GM23338 (cell line): Measurements from ENCODE around the gene HTR3E. TPM values are rescaled to one million over a fixed set of nuclear protein-coding genes. Genes with fewer than 3 reads are reported as not detected.
A peak's percentile ranks its signal among the peaks of the same experiment; 100 is the strongest.
"Not testable (repeated sequence)": the region's sequence is repeated elsewhere in the genome, so short reads cannot be mapped to it uniquely, and the experiment has no call there.

Source experiments
- ATAC-seq: fragments of 200-7000 bp; cut with Tn5 transposase; 3 replicates; pipeline ENCODE4 v1.9.1; 2020
- DNase-seq: peaks from one replicate; pipeline ENCODE4 v3.0.0-alpha.2; 2015; ENCODE audit warnings: low spot score
- H2AFZ ChIP-seq: fragments of 200-600 bp; sonication (generic); 2 replicates; pipeline ENCODE4 v1.8.0; 2016; ENCODE audit warnings: antibody characterized with exemption, mild to moderate bottlenecking, moderate library complexity
- H3F3A ChIP-seq: fragments of 200-600 bp; sonication (generic); replicated peaks from 2 replicates; pipeline ENCODE4 v1.8.0; 2017; ENCODE audit warnings: antibody characterized with exemption, mixed run types, low read depth
- H3K27ac ChIP-seq: fragments of 200-600 bp; sonication (generic); 2 replicates; pipeline ENCODE4 v1.6.1; 2016; ENCODE audit warnings: low read depth
- H3K27me3 ChIP-seq: fragments of 200-600 bp; sonication (generic); 2 replicates; pipeline ENCODE4 v1.8.0; 2016; ENCODE audit warnings: mild to moderate bottlenecking, mixed run types, moderate library complexity; ENCODE audit not compliant: insufficient read depth
- H3K36me3 ChIP-seq: fragments of 200-600 bp; sonication (generic); 2 replicates; pipeline ENCODE4 v1.8.0; 2016; ENCODE audit warnings: mild to moderate bottlenecking; ENCODE audit not compliant: insufficient read depth
- H3K4me1 ChIP-seq: fragments of 200-600 bp; sonication (generic); 2 replicates; pipeline ENCODE4 v1.8.0; 2016; ENCODE audit warnings: mild to moderate bottlenecking, moderate library complexity; ENCODE audit not compliant: insufficient read depth
- H3K4me2 ChIP-seq: fragments of 200-600 bp; sonication (generic); 2 replicates; pipeline ENCODE4 v1.7.1; 2017; ENCODE audit warnings: mixed run types
- H3K4me3 ChIP-seq: fragments of 200-600 bp; sonication (generic); 2 replicates; pipeline ENCODE4 v1.6.1; 2016; ENCODE audit warnings: mixed run types
- H3K79me2 ChIP-seq: fragments of 200-600 bp; sonication (generic); replicated peaks from 2 replicates; pipeline ENCODE4 v1.8.0; 2017; ENCODE audit warnings: mild to moderate bottlenecking; ENCODE audit not compliant: insufficient read depth
- H3K9me2 ChIP-seq: fragments of 200-600 bp; sonication (generic); 2 replicates; pipeline ENCODE4 v1.8.0; 2017; ENCODE audit not compliant: insufficient read depth
- H4K20me1 ChIP-seq: fragments of 200-600 bp; sonication (generic); replicated peaks from 2 replicates; pipeline ENCODE4 v1.8.0; 2017; ENCODE audit warnings: mild to moderate bottlenecking; ENCODE audit not compliant: insufficient read depth
- H3K27ac Mint-ChIP-seq: 2 replicates; pipeline ENCODE4 v1.8.0; 2020; ENCODE audit warnings: inconsistent platforms, mild to moderate bottlenecking, moderate library complexity, mixed read lengths
- H3K27me3 Mint-ChIP-seq: 3 replicates; pipeline ENCODE4 v1.8.0; 2022; ENCODE audit warnings: low read depth, mild to moderate bottlenecking, moderate library complexity, mixed read lengths, inconsistent platforms; ENCODE audit not compliant: insufficient read depth, poor library complexity
- H3K36me3 Mint-ChIP-seq: 3 replicates; pipeline ENCODE4 v1.8.0; 2021; ENCODE audit warnings: low read depth, mild to moderate bottlenecking, inconsistent platforms, moderate library complexity, mixed read lengths
- H3K4me1 Mint-ChIP-seq: 3 replicates; pipeline ENCODE4 v1.8.0; 2020; ENCODE audit warnings: mild to moderate bottlenecking, inconsistent platforms, mixed read lengths
- H3K4me3 Mint-ChIP-seq: 3 replicates; pipeline ENCODE4 v1.8.0; 2021; ENCODE audit warnings: moderate library complexity, mild to moderate bottlenecking, inconsistent platforms, mixed read lengths
- H3K9me3 Mint-ChIP-seq: 3 replicates; pipeline ENCODE4 v1.8.0; 2020; ENCODE audit warnings: moderate library complexity, mild to moderate bottlenecking, inconsistent platforms, mixed read lengths
- CREB1 ChIP-seq: fragments of 250-450 bp; sonication (Bioruptor Pico); IDR thresholded peaks from 2 replicates; pipeline ENCODE4 v1.5.0; 2020; ENCODE audit warnings: low read depth, mild to moderate bottlenecking, moderate library complexity
- NANOG ChIP-seq: IDR thresholded peaks from 2 replicates; pipeline ENCODE4 v1.6.1; 2016; ENCODE audit warnings: antibody characterized with exemption, borderline replicate concordance
- STAT1 ChIP-seq: IDR thresholded peaks from one replicate; pipeline ENCODE4 v1.6.1; 2016; ENCODE audit warnings: antibody characterized with exemption; ENCODE audit not compliant: unreplicated experiment
- ZNF331 ChIP-seq: fragments of 250-450 bp; sonication (Bioruptor Pico); IDR thresholded peaks from 2 replicates; pipeline ENCODE4 v1.5.0; 2020; ENCODE audit warnings: low read depth, mild to moderate bottlenecking, moderate library complexity
- polyA plus RNA-seq: library from polyadenylated mRNA; unstranded; fragments of >200 nt; fragmentation: Nextera tagmentation; extraction: Ambion mirVana; gene quantifications from 2 replicates; pipeline ENCODE4 v1.2.1, GENCODE V29; 2016
- total RNA-seq: library from RNA; depleted of rRNA; stranded (reverse); fragments of >200 nt; shearing (Covaris generic); gene quantifications from 2 replicates; pipeline ENCODE4 v1.2.3, GENCODE V29; 2014
- TF ChIP-seq, protein P1 (sequence below): IDR thresholded peaks from 2 replicates; pipeline ENCODE4 v1.6.1; 2016; ENCODE audit warnings: antibody characterized with exemption
- TF ChIP-seq, protein P2 (sequence below): fragments of 250-450 bp; sonication (Bioruptor Pico); IDR thresholded peaks from 2 replicates; pipeline ENCODE4 v1.5.0; 2020; ENCODE audit warnings: mild to moderate bottlenecking, moderate library complexity
- TF ChIP-seq, protein P3 (sequence below), 2 experiments: fragments of 200-600 bp in 1 of 2; sonication (generic) in 1 of 2; conservative IDR thresholded peaks; 2 replicates each; pipeline versions ENCODE4 v1.5.1 to v1.6.1; 2016 to 2017; ENCODE audit warnings: antibody characterized with exemption in 2 of 2, low read depth in 2 of 2, mild to moderate bottlenecking in 2 of 2, moderate library complexity in 1 of 2
- TF ChIP-seq, protein P4 (sequence below): IDR thresholded peaks from one replicate; pipeline ENCODE4 v1.6.1; 2018; ENCODE audit warnings: antibody characterized with exemption; ENCODE audit not compliant: unreplicated experiment

HTR3E gene
- total and polyA plus RNA-seq, 2 experiments from 2014 or later: not detected

DNA sequence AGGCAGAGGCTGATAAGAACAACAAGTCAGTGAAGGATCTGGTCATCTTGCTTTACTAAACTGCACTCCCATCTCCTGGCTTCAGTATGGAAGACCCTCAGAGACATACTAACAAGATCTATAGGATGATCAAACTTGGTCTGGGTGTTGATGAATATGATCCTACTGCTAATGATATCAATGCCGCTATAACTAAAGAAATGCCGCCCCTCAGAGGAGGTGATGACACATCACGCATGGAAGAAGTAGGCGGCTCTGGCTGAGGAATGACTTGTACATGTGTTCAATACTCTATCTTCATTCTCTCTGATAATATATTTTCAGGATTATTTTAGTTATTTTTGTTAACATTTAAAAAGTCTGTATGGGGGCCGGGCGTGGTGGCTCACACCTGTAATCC lies 20.8 kb downstream of the HTR3E start:
- no peak for ATAC-seq
- no peak overlapping the region for H3K27ac ChIP-seq
- DNase-seq: peak; percentile 21
- H2AFZ ChIP-seq: no peak overlapping the region
- H3F3A ChIP-seq: no peaks in the 10 kb centered on the region
- no peaks in the 10 kb centered on the region for H4K20me1 ChIP-seq
- no peaks in the 10 kb centered on the region for H3K36me3 Mint-ChIP-seq
- no peaks in the 10 kb centered on the region for H3K36me3 ChIP-seq
- TF ChIP-seq CREB1 (no peak), ZNF331 (CRISPR knock-in tag) (no peak), NANOG (no peak), STAT1 (no peak)
- TF ChIP-seq, protein P1, sequence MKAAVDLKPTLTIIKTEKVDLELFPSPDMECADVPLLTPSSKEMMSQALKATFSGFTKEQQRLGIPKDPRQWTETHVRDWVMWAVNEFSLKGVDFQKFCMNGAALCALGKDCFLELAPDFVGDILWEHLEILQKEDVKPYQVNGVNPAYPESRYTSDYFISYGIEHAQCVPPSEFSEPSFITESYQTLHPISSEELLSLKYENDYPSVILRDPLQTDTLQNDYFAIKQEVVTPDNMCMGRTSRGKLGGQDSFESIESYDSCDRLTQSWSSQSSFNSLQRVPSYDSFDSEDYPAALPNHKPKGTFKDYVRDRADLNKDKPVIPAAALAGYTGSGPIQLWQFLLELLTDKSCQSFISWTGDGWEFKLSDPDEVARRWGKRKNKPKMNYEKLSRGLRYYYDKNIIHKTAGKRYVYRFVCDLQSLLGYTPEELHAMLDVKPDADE: no peak
- TF ChIP-seq, protein P2, sequence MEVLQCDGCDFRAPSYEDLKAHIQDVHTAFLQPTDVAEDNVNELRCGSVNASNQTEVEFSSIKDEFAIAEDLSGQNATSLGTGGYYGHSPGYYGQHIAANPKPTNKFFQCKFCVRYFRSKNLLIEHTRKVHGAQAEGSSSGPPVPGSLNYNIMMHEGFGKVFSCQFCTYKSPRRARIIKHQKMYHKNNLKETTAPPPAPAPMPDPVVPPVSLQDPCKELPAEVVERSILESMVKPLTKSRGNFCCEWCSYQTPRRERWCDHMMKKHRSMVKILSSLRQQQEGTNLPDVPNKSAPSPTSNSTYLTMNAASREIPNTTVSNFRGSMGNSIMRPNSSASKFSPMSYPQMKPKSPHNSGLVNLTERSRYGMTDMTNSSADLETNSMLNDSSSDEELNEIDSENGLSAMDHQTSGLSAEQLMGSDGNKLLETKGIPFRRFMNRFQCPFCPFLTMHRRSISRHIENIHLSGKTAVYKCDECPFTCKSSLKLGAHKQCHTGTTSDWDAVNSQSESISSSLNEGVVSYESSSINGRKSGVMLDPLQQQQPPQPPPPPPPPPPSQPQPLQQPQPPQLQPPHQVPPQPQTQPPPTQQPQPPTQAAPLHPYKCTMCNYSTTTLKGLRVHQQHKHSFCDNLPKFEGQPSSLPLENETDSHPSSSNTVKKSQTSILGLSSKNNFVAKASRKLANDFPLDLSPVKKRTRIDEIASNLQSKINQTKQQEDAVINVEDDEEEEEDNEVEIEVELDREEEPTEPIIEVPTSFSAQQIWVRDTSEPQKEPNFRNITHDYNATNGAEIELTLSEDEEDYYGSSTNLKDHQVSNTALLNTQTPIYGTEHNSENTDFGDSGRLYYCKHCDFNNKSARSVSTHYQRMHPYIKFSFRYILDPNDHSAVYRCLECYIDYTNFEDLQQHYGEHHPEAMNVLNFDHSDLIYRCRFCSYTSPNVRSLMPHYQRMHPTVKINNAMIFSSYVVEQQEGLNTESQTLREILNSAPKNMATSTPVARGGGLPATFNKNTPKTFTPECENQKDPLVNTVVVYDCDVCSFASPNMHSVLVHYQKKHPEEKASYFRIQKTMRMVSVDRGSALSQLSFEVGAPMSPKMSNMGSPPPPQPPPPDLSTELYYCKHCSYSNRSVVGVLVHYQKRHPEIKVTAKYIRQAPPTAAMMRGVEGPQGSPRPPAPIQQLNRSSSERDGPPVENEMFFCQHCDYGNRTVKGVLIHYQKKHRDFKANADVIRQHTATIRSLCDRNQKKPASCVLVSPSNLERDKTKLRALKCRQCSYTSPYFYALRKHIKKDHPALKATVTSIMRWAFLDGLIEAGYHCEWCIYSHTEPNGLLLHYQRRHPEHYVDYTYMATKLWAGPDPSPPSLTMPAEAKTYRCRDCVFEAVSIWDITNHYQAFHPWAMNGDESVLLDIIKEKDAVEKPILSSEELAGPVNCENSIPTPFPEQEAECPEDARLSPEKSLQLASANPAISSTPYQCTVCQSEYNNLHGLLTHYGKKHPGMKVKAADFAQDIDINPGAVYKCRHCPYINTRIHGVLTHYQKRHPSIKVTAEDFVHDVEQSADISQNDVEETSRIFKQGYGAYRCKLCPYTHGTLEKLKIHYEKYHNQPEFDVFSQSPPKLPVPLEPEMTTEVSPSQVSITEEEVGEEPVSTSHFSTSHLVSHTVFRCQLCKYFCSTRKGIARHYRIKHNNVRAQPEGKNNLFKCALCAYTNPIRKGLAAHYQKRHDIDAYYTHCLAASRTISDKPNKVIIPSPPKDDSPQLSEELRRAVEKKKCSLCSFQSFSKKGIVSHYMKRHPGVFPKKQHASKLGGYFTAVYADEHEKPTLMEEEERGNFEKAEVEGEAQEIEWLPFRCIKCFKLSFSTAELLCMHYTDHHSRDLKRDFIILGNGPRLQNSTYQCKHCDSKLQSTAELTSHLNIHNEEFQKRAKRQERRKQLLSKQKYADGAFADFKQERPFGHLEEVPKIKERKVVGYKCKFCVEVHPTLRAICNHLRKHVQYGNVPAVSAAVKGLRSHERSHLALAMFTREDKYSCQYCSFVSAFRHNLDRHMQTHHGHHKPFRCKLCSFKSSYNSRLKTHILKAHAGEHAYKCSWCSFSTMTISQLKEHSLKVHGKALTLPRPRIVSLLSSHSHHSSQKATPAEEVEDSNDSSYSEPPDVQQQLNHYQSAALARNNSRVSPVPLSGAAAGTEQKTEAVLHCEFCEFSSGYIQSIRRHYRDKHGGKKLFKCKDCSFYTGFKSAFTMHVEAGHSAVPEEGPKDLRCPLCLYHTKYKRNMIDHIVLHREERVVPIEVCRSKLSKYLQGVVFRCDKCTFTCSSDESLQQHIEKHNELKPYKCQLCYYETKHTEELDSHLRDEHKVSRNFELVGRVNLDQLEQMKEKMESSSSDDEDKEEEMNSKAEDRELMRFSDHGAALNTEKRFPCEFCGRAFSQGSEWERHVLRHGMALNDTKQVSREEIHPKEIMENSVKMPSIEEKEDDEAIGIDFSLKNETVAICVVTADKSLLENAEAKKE (CRISPR knock-in tag): no peak
- TF ChIP-seq, protein P3, sequence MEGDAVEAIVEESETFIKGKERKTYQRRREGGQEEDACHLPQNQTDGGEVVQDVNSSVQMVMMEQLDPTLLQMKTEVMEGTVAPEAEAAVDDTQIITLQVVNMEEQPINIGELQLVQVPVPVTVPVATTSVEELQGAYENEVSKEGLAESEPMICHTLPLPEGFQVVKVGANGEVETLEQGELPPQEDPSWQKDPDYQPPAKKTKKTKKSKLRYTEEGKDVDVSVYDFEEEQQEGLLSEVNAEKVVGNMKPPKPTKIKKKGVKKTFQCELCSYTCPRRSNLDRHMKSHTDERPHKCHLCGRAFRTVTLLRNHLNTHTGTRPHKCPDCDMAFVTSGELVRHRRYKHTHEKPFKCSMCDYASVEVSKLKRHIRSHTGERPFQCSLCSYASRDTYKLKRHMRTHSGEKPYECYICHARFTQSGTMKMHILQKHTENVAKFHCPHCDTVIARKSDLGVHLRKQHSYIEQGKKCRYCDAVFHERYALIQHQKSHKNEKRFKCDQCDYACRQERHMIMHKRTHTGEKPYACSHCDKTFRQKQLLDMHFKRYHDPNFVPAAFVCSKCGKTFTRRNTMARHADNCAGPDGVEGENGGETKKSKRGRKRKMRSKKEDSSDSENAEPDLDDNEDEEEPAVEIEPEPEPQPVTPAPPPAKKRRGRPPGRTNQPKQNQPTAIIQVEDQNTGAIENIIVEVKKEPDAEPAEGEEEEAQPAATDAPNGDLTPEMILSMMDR (conservative IDR thresholded peaks at IDR 0.05; ENCODE audit: low read depth in 2 of 2): peak; percentile 35 to 58; a peak in 3 of 4 replicates
- TF ChIP-seq, protein P4, sequence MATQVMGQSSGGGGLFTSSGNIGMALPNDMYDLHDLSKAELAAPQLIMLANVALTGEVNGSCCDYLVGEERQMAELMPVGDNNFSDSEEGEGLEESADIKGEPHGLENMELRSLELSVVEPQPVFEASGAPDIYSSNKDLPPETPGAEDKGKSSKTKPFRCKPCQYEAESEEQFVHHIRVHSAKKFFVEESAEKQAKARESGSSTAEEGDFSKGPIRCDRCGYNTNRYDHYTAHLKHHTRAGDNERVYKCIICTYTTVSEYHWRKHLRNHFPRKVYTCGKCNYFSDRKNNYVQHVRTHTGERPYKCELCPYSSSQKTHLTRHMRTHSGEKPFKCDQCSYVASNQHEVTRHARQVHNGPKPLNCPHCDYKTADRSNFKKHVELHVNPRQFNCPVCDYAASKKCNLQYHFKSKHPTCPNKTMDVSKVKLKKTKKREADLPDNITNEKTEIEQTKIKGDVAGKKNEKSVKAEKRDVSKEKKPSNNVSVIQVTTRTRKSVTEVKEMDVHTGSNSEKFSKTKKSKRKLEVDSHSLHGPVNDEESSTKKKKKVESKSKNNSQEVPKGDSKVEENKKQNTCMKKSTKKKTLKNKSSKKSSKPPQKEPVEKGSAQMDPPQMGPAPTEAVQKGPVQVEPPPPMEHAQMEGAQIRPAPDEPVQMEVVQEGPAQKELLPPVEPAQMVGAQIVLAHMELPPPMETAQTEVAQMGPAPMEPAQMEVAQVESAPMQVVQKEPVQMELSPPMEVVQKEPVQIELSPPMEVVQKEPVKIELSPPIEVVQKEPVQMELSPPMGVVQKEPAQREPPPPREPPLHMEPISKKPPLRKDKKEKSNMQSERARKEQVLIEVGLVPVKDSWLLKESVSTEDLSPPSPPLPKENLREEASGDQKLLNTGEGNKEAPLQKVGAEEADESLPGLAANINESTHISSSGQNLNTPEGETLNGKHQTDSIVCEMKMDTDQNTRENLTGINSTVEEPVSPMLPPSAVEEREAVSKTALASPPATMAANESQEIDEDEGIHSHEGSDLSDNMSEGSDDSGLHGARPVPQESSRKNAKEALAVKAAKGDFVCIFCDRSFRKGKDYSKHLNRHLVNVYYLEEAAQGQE: no peak
- no peaks in the 10 kb centered on the region for H3K9me3 Mint-ChIP-seq
- no peak overlapping the region for H3K27ac Mint-ChIP-seq
- no peaks in the 10 kb centered on the region for H3K4me1 Mint-ChIP-seq
- H3K27me3 Mint-ChIP-seq: no peaks in the 10 kb centered on the region
- no peaks in the 10 kb centered on the region for H3K4me1 ChIP-seq
- no peak overlapping the region for H3K4me2 ChIP-seq
- no peaks in the 10 kb centered on the region for H3K79me2 ChIP-seq
- no peak overlapping the region for H3K4me3 ChIP-seq
- H3K4me3 Mint-ChIP-seq: no peak overlapping the region
- no peaks in the 10 kb centered on the region for H3K9me2 ChIP-seq
- H3K27me3 ChIP-seq: no peaks in the 10 kb centered on the region

DNA sequence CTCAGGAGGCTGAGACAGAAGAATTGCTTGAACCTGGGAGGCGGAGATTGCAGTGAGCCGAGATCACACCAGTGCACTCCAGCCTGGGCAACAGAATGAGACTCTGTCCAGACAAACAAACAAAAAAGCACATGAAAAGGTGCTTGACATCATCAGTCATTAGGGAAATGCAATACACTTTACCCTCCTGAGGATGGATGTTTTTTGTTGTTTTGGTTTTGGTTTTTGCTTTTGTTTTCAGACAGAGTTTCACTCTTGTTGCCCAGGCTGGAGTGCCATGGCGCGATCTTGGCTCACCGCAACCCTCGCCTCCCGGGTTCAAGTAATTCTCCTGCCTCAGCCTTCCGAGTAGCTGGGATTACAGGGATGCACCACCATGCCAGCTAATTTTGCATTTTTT lies 24.2 kb downstream of the HTR3E start:
- not testable (repeated sequence) for H3K79me2 ChIP-seq, H2AFZ ChIP-seq, DNase-seq, H3K27me3 ChIP-seq, H3K27ac ChIP-seq, H3K36me3 Mint-ChIP-seq, H3K4me1 Mint-ChIP-seq, ATAC-seq, H3F3A ChIP-seq, H3K27ac Mint-ChIP-seq, H3K27me3 Mint-ChIP-seq, H3K9me3 Mint-ChIP-seq, H3K4me3 ChIP-seq, H3K4me2 ChIP-seq, H3K4me3 Mint-ChIP-seq, H3K36me3 ChIP-seq, H3K9me2 ChIP-seq, H3K4me1 ChIP-seq, H4K20me1 ChIP-seq
